WTC11 (cell line): Measurements from ENCODE around the gene USB1. TPM values are rescaled to one million over a fixed set of nuclear protein-coding genes. Genes with fewer than 3 reads are reported as not detected.

Source experiments
- ATAC-seq: fragments of 200-7000 bp; cut with Tn5 transposase; 2 replicates; pipeline ENCODE4 v1.10.0; 2021; ENCODE audit warnings: mild to moderate bottlenecking, moderate library complexity
- CTCF ChIA-PET: fragments of 300-600 bp; sonication (Branson Sonifier 250); formaldehyde crosslinking; loops from one replicate; lab custom pipeline; 2021; ENCODE audit warnings: antibody characterized with exemption; lab: Charles Lee
- POLR2A ChIA-PET: fragments of 350-600 bp; sonication (Branson Sonifier 250); formaldehyde crosslinking; loops from one replicate; lab custom pipeline; 2021; ENCODE audit warnings: antibody characterized with exemption; lab: Charles Lee
- DNase-seq: peaks from one replicate; pipeline ENCODE4 v3.0.0; 2021; ENCODE audit warnings: low spot score
- H3K27ac Mint-ChIP-seq: 2 replicates; pipeline ENCODE4 v1.8.0; 2021; ENCODE audit warnings: mixed read lengths
- H3K27me3 Mint-ChIP-seq: 2 replicates; pipeline ENCODE4 v1.8.0; 2021; ENCODE audit warnings: low read depth, mild to moderate bottlenecking, moderate library complexity, mixed read lengths
- H3K36me3 Mint-ChIP-seq: 2 replicates; pipeline ENCODE4 v1.8.0; 2021; ENCODE audit warnings: mixed read lengths
- H3K4me1 Mint-ChIP-seq: 2 replicates; pipeline ENCODE4 v1.8.0; 2022; ENCODE audit warnings: mixed read lengths
- H3K4me3 Mint-ChIP-seq: 2 replicates; pipeline ENCODE4 v1.8.0; 2021; ENCODE audit warnings: mild to moderate bottlenecking, moderate library complexity, mixed read lengths
- H3K9me3 Mint-ChIP-seq: 2 replicates; pipeline ENCODE4 v1.8.0; 2021; ENCODE audit warnings: mixed read lengths
- CREB1 ChIP-seq: sonication (generic); formaldehyde crosslinking; IDR thresholded peaks from 2 replicates; pipeline ENCODE4 v1.8.0; 2023; ENCODE audit warnings: mild to moderate bottlenecking, missing genetic modification reagents
- E2F5 ChIP-seq: sonication (generic); formaldehyde crosslinking; IDR thresholded peaks from 2 replicates; pipeline ENCODE4 v1.8.1; 2022; ENCODE audit warnings: mild to moderate bottlenecking, moderate library complexity, missing genetic modification reagents
- EMX1 ChIP-seq: fragments of 250-450 bp; sonication (Bioruptor Pico); IDR thresholded peaks from 2 replicates; pipeline ENCODE4 v1.8.0; 2021; ENCODE audit warnings: mild to moderate bottlenecking
- FOXK1 ChIP-seq: sonication (generic); formaldehyde crosslinking; IDR thresholded peaks from 2 replicates; pipeline ENCODE4 v1.8.0; 2022; ENCODE audit warnings: mild to moderate bottlenecking, moderate library complexity, missing genetic modification reagents
- HMGA2 ChIP-seq: fragments of 250-450 bp; sonication (Bioruptor Pico); IDR thresholded peaks from 2 replicates; pipeline ENCODE4 v1.4.0; 2021; ENCODE audit warnings: mild to moderate bottlenecking, moderate library complexity
- PREB ChIP-seq: sonication (generic); formaldehyde crosslinking; IDR thresholded peaks from 2 replicates; pipeline ENCODE4 v1.8.1; 2022; ENCODE audit warnings: mild to moderate bottlenecking, missing genetic modification reagents, moderate library complexity, borderline replicate concordance
- SOX15 ChIP-seq: fragments of 250-450 bp; sonication (Bioruptor Pico); IDR thresholded peaks from 2 replicates; pipeline ENCODE4 v1.9.0; 2021; ENCODE audit warnings: mild to moderate bottlenecking
- STAT6 ChIP-seq: sonication (generic); formaldehyde crosslinking; conservative IDR thresholded peaks from 2 replicates; pipeline ENCODE4 v1.8.1; 2023; ENCODE audit warnings: mild to moderate bottlenecking, low read depth, missing genetic modification reagents, moderate library complexity
- TEAD1 ChIP-seq: sonication (generic); formaldehyde crosslinking; IDR thresholded peaks from 2 replicates; pipeline ENCODE4 v1.8.0; 2022; ENCODE audit warnings: mild to moderate bottlenecking, missing genetic modification reagents
- TEAD4 ChIP-seq: sonication (generic); formaldehyde crosslinking; IDR thresholded peaks from 2 replicates; pipeline ENCODE4 v1.8.0; 2022; ENCODE audit warnings: mild to moderate bottlenecking, missing genetic modification reagents
- ZBTB21 ChIP-seq: sonication (generic); formaldehyde crosslinking; IDR thresholded peaks from 2 replicates; pipeline ENCODE4 v1.8.1; 2023; ENCODE audit warnings: mild to moderate bottlenecking, missing genetic modification reagents, borderline replicate concordance
- ZNF317 ChIP-seq: sonication (generic); formaldehyde crosslinking; IDR thresholded peaks from 2 replicates; pipeline ENCODE4 v1.8.1; 2023; ENCODE audit warnings: low read depth, mild to moderate bottlenecking, moderate library complexity, missing genetic modification reagents, borderline replicate concordance
- ZNF396 ChIP-seq: fragments of 250-450 bp; sonication (Bioruptor Pico); IDR thresholded peaks from 2 replicates; pipeline ENCODE4 v1.8.0; 2021; ENCODE audit warnings: mild to moderate bottlenecking, moderate library complexity, borderline replicate concordance
- ZNF416 ChIP-seq: fragments of 250-450 bp; sonication (Bioruptor Pico); IDR thresholded peaks from 2 replicates; pipeline ENCODE4 v1.9.0; 2021; ENCODE audit warnings: mild to moderate bottlenecking, inconsistent platforms
- ZNF423 ChIP-seq: fragments of 250-450 bp; sonication (Bioruptor Pico); IDR thresholded peaks from 2 replicates; pipeline ENCODE4 v2.1.2; 2022; ENCODE audit warnings: mild to moderate bottlenecking, moderate library complexity
- ZNF512 ChIP-seq: sonication (generic); formaldehyde crosslinking; IDR thresholded peaks from 2 replicates; pipeline ENCODE4 v1.8.1; 2022; ENCODE audit warnings: missing genetic modification reagents, borderline replicate concordance
- ZNF532 ChIP-seq: fragments of 250-450 bp; sonication (Bioruptor Pico); IDR thresholded peaks from 2 replicates; pipeline ENCODE4 v1.9.0; 2021; ENCODE audit warnings: mild to moderate bottlenecking, borderline replicate concordance
- ZNF671 ChIP-seq: fragments of 250-450 bp; sonication (Bioruptor Pico); IDR thresholded peaks from 2 replicates; pipeline ENCODE4 v1.8.0; 2021; ENCODE audit warnings: mild to moderate bottlenecking
- total RNA-seq: library from RNA; stranded (reverse); gene quantifications from 3 replicates; pipeline ENCODE4 v1.2.3, GENCODE V29; 2021
- TF ChIP-seq, protein P1 (sequence below): sonication (generic); formaldehyde crosslinking; IDR thresholded peaks from 2 replicates; pipeline ENCODE4 v1.8.0; 2022; ENCODE audit warnings: mild to moderate bottlenecking, missing genetic modification reagents
- TF ChIP-seq, protein P2 (sequence below): sonication (generic); formaldehyde crosslinking; IDR thresholded peaks from 2 replicates; pipeline ENCODE4 v1.8.1; 2023; ENCODE audit warnings: mild to moderate bottlenecking, missing genetic modification reagents, borderline replicate concordance

Gene USB1
- total RNA-seq, 1 experiment from 2014 or later: 67.1 TPM

- CTCF ChIA-PET: interaction anchor here (1.2 kb wide), 1 partner anchor 77 kb away, joined by 6 read pairs; no protein-coding TSS in a partner anchor
- DNase-seq: no peak
- no peak overlapping the region for H3K4me3 Mint-ChIP-seq
- TF ChIP-seq ZNF512 (CRISPR knock-in tag) (no peak), CREB1 (CRISPR knock-in tag) (no peak), TEAD4 (CRISPR knock-in tag) (no peak), ZBTB21 (CRISPR knock-in tag) (no peak), EMX1 (CRISPR knock-in tag) (no peak), ZNF317 (CRISPR knock-in tag) (no peak), ZNF396 (no peak), STAT6 (CRISPR knock-in tag) (no peak), SOX15 (no peak)
- TF ChIP-seq, all 79 proteins: peak for 0
- Mint-ChIP-seq H3K36me3 (peaks cover 19% of the 10 kb centered on the region), H3K9me3 (no peaks in the 10 kb centered on the region), H3K27me3 (no peaks in the 10 kb centered on the region), H3K4me1 (peaks cover 19% of the 10 kb centered on the region), H3K27ac (no peak overlapping the region)
- no peak for ATAC-seq
- POLR2A ChIA-PET: no interaction called here
Measured at GRCh38 chr16:58044266-58045019, 43.2 kb downstream of the USB1 start.

DNA sequence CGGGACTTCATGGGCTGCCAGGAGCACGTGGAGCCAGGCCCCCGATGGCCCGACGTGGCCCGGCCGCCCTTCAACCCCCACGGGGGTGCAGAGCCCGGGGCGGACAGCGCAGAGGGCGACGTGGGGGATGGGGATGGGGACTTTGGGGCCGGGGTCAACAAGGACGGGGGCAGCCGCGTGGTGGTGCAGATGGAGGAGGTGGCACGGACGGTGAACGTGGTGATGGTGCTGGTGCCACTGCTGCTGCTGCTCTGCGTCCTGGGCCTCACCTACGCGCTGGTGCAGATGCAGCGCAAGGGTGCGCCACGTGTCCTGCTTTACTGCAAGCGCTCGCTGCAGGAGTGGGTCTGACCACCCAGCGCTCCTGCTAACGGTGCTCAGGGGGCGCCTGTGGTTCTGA, 43.9 kb downstream of the USB1 start:
- DNase-seq: no peak
- Mint-ChIP-seq H3K27me3 (no peaks in the 10 kb centered on the region), H3K27ac (no peak overlapping the region), H3K4me1 (peaks cover 20% of the 10 kb centered on the region), H3K9me3 (no peaks in the 10 kb centered on the region), H3K4me3 (no peak overlapping the region), H3K36me3 (peaks cover 14% of the 10 kb centered on the region)
- ATAC-seq: no peak
- ChIA-PET CTCF (no interaction called here), POLR2A (no interaction called here)
- TF ChIP-seq, protein P1, sequence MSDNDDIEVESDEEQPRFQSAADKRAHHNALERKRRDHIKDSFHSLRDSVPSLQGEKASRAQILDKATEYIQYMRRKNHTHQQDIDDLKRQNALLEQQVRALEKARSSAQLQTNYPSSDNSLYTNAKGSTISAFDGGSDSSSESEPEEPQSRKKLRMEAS (CRISPR knock-in tag): no peak
- TF ChIP-seq ZNF423 (CRISPR knock-in tag): no peak
- TF ChIP-seq, protein P2, sequence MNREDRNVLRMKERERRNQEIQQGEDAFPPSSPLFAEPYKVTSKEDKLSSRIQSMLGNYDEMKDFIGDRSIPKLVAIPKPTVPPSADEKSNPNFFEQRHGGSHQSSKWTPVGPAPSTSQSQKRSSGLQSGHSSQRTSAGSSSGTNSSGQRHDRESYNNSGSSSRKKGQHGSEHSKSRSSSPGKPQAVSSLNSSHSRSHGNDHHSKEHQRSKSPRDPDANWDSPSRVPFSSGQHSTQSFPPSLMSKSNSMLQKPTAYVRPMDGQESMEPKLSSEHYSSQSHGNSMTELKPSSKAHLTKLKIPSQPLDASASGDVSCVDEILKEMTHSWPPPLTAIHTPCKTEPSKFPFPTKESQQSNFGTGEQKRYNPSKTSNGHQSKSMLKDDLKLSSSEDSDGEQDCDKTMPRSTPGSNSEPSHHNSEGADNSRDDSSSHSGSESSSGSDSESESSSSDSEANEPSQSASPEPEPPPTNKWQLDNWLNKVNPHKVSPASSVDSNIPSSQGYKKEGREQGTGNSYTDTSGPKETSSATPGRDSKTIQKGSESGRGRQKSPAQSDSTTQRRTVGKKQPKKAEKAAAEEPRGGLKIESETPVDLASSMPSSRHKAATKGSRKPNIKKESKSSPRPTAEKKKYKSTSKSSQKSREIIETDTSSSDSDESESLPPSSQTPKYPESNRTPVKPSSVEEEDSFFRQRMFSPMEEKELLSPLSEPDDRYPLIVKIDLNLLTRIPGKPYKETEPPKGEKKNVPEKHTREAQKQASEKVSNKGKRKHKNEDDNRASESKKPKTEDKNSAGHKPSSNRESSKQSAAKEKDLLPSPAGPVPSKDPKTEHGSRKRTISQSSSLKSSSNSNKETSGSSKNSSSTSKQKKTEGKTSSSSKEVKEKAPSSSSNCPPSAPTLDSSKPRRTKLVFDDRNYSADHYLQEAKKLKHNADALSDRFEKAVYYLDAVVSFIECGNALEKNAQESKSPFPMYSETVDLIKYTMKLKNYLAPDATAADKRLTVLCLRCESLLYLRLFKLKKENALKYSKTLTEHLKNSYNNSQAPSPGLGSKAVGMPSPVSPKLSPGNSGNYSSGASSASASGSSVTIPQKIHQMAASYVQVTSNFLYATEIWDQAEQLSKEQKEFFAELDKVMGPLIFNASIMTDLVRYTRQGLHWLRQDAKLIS (CRISPR knock-in tag): no peak
- no peak for TF ChIP-seq TEAD4 (CRISPR knock-in tag)
- no peak for TF ChIP-seq PREB (CRISPR knock-in tag)
- TF ChIP-seq ZNF416 (CRISPR knock-in tag): no peak
- no peak for TF ChIP-seq E2F5 (CRISPR knock-in tag)
- TF ChIP-seq HMGA2: no peak
- TF ChIP-seq ZNF671 (CRISPR knock-in tag): no peak
- TF ChIP-seq ZNF532 (CRISPR knock-in tag): no peak
- no peak for TF ChIP-seq FOXK1 (CRISPR knock-in tag)
- no peak for TF ChIP-seq TEAD1 (CRISPR knock-in tag)
- TF ChIP-seq ZNF396: no peak
